Endodermal cell (in vitro differentiated cells): ENCODE results near the gene KCNK7. TPM values are rescaled to one million over a fixed set of nuclear protein-coding genes. Genes with fewer than 3 reads are reported as not detected.

ENCODE experiments used
- DNase-seq: peaks from one replicate; pipeline ENCODE4 v3.0.0-alpha.2; 2017
- H3K27ac ChIP-seq: 2 replicates; pipeline ENCODE4 v1.5.1; 2013; ENCODE audit warnings: mild to moderate bottlenecking, low read depth, low read length, moderate library complexity
- H3K27me3 ChIP-seq: 2 replicates; pipeline ENCODE4 v1.6.1; 2013; ENCODE audit warnings: mild to moderate bottlenecking, low read length, moderate library complexity; ENCODE audit not compliant: insufficient read depth, control insufficient read depth, poor library complexity, severe bottlenecking
- H3K36me3 ChIP-seq: 2 replicates; pipeline ENCODE4 v1.7.0; 2013; ENCODE audit warnings: mild to moderate bottlenecking, low read length, moderate library complexity; ENCODE audit not compliant: control insufficient read depth, insufficient read depth
- H3K4me1 ChIP-seq: one replicate; pipeline ENCODE4 v1.7.0; 2013; ENCODE audit warnings: low read length; ENCODE audit not compliant: control insufficient read depth, insufficient read depth
- H3K4me3 ChIP-seq: 2 replicates; pipeline ENCODE4 v1.5.1; 2013; ENCODE audit warnings: mild to moderate bottlenecking, low read length, moderate library complexity
- H3K9ac ChIP-seq: 2 replicates; pipeline ENCODE4 v1.6.1; 2013; ENCODE audit warnings: mild to moderate bottlenecking, low read length, moderate library complexity; ENCODE audit not compliant: poor library complexity, severe bottlenecking; ENCODE audit errors: extremely low read depth
- H3K9me3 ChIP-seq: 2 replicates; pipeline ENCODE4 v1.6.1; 2013; ENCODE audit warnings: mild to moderate bottlenecking, low read length, moderate library complexity; ENCODE audit not compliant: control insufficient read depth
- H3K27ac Mint-ChIP-seq: 2 replicates; pipeline ENCODE4 v1.8.0; 2020; ENCODE audit warnings: mixed read lengths
- H3K27me3 Mint-ChIP-seq: 2 replicates; pipeline ENCODE4 v1.8.0; 2021; ENCODE audit warnings: mild to moderate bottlenecking, mixed read lengths; ENCODE audit not compliant: insufficient read depth
- H3K36me3 Mint-ChIP-seq: 2 replicates; pipeline ENCODE4 v1.8.0; 2020; ENCODE audit warnings: low read depth, mixed read lengths
- H3K4me1 Mint-ChIP-seq: 2 replicates; pipeline ENCODE4 v1.8.0; 2020; ENCODE audit warnings: mixed read lengths
- H3K4me3 Mint-ChIP-seq: 2 replicates; pipeline ENCODE4 v1.8.0; 2020; ENCODE audit warnings: mild to moderate bottlenecking, moderate library complexity, mixed read lengths
- H3K9me3 Mint-ChIP-seq: 2 replicates; pipeline ENCODE4 v1.8.0; 2020; ENCODE audit warnings: mild to moderate bottlenecking, mixed read lengths
- CTCF ChIP-seq: fragments of 200-600 bp; sonication (generic); conservative IDR thresholded peaks from 2 replicates; pipeline ENCODE4 v1.5.0; 2021; ENCODE audit warnings: antibody characterized with exemption, mild to moderate bottlenecking
- WGBS, 2 experiments: methylation state at CpG; one replicate each; pipeline versions ENCODE4 v1.1.5 to v1.1.7; 2013; ENCODE audit warnings: missing lambda C conversion rate in 2 of 2, mixed read lengths in 1 of 2; ENCODE audit not compliant: insufficient coverage in 1 of 2, insufficient read length in 1 of 2; 5-methylcytosine and 5-hydroxymethylcytosine counted together
- total RNA-seq, 2 donors: library from RNA; stranded (reverse); fragmentation: NEBNext Ultra II Directional in 1 of 2; extraction: Animal tissue kit (Norgen Biotek cat#: 25700) in 1 of 2; gene quantifications; 2 replicates in 1 of 2; 3 replicates in 1 of 2; pipeline ENCODE4 v1.2.1, GENCODE V29; 2021

KCNK7 gene
- total RNA-seq, 2 donors from 2014 or later: 1.2 TPM; not detected in 1

- peaks cover 36% of the 10 kb centered on the region for H3K36me3 Mint-ChIP-seq
- no peak overlapping the region for H3K27ac Mint-ChIP-seq
- DNase-seq: no peak
- peak overlapping the region; percentile 82 for H3K4me3 Mint-ChIP-seq
- Histone ChIP-seq H3K9ac (no peak overlapping the region), H3K4me3 (no peak overlapping the region), H3K36me3 (peaks cover 48% of the 10 kb centered on the region), H3K27me3 (no peaks in the 10 kb centered on the region), H3K9me3 (no peaks in the 10 kb centered on the region), H3K4me1 (peaks cover 8% of the 10 kb centered on the region), H3K27ac (no peak overlapping the region)
- peaks cover 6% of the 10 kb centered on the region for H3K4me1 Mint-ChIP-seq
- WGBS, 2 experiments: 92 to 97% methylated on average over 18 to 33 of the region's 33 CpGs
- no peaks in the 10 kb centered on the region for H3K27me3 Mint-ChIP-seq
- no peaks in the 10 kb centered on the region for H3K9me3 Mint-ChIP-seq
- TF ChIP-seq CTCF: no peak
Observed at GRCh38 chr11:65617990-65618751, 22.6 kb upstream of the KCNK7 start.

DNA sequence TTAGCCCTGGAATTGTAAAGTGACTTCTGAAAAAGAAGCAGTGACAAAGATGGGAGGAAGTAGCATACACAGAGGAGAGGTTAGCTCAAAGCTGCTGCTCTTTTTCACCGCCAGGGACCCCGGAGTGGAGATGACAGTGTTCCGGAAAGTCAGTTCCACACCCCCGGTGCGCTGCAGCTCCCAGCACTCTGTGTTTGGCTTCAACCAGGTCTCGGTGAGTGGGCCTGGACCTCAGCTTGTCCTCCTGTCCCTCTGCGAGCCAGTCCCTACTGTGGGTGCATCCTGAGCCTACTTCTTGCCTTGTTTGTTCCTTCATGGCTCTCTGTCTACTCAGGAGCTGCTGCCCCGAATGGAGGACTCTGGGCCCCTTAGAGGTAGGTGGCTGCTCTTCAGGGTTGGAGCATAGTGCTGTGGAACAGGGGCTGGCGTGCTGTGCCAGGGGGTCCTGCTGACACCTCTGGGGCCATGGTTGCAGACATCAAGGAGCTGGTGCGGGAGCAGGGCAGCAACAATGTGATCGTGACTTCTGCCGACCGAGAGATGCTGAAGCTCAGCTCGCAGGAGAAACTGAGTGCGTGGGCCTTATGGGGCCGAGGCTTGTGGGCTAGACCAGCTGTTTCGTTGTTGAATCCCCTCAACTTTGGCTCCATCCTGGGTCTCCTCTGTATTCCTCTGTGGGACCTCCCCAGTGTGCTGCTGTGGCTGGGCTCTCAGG lies 21.7 kb upstream of the KCNK7 start:
- H3K27ac Mint-ChIP-seq: no peak overlapping the region
- H3K27me3 Mint-ChIP-seq: no peaks in the 10 kb centered on the region
- no peak for TF ChIP-seq CTCF
- H3K9ac ChIP-seq: no peak overlapping the region
- DNase-seq: no peak
- H3K27me3 ChIP-seq: no peaks in the 10 kb centered on the region
- H3K9me3 Mint-ChIP-seq: no peaks in the 10 kb centered on the region
- peak overlapping the region; percentile 82 for H3K4me3 Mint-ChIP-seq
- H3K9me3 ChIP-seq: no peaks in the 10 kb centered on the region
- H3K36me3 ChIP-seq: peaks cover 44% of the 10 kb centered on the region
- H3K4me3 ChIP-seq: peak overlapping the region; percentile 84
- no peak overlapping the region for H3K27ac ChIP-seq
- 93 to 95% methylated on average over 15 to 17 of the region's 17 CpGs for WGBS, 2 experiments
- H3K4me1 ChIP-seq: peaks cover 8% of the 10 kb centered on the region
- peaks cover 30% of the 10 kb centered on the region for H3K36me3 Mint-ChIP-seq
- H3K4me1 Mint-ChIP-seq: peaks cover 8% of the 10 kb centered on the region

- Histone ChIP-seq H3K36me3 (peaks cover 44% of the 10 kb centered on the region), H3K4me1 (peaks cover 8% of the 10 kb centered on the region), H3K9ac (peak overlapping the region; percentile 57), H3K27me3 (no peaks in the 10 kb centered on the region), H3K4me3 (peak overlapping the region; percentile 84), H3K27ac (no peak overlapping the region), H3K9me3 (no peaks in the 10 kb centered on the region)
- Mint-ChIP-seq H3K4me3 (peak overlapping the region; percentile 82), H3K27ac (peak overlapping the region; percentile 88), H3K9me3 (no peaks in the 10 kb centered on the region), H3K27me3 (no peaks in the 10 kb centered on the region), H3K36me3 (peaks cover 27% of the 10 kb centered on the region), H3K4me1 (peaks cover 12% of the 10 kb centered on the region)
- no peak for DNase-seq
- no peak for TF ChIP-seq CTCF
- 88 to 94% methylated on average over 5 to 9 of the region's 10 CpGs for WGBS, 2 experiments
Observed at GRCh38 chr11:65616575-65617001, 21.0 kb upstream of the KCNK7 start.
